Stimulated activated CD8-positive, alpha-beta memory T cell treated with anti-CD3 and anti-CD28 coated beads, Interleukin-12 subunit alpha, Interleukin-12 subunit beta, amount 100 ng/mL, for 4 hours (primary cell): Measurements from ENCODE around the gene KRTAP4-1.
"Not testable (repeated sequence)": the region's sequence is repeated elsewhere in the genome, so short reads cannot be mapped to it uniquely, and the experiment has no call there.

Experiments used
- DNase-seq: peaks from one replicate; pipeline ENCODE4 v3.0.0-alpha.2; 2020; ENCODE audit warnings: low read depth

The KRTAP4-1 gene

DNA sequence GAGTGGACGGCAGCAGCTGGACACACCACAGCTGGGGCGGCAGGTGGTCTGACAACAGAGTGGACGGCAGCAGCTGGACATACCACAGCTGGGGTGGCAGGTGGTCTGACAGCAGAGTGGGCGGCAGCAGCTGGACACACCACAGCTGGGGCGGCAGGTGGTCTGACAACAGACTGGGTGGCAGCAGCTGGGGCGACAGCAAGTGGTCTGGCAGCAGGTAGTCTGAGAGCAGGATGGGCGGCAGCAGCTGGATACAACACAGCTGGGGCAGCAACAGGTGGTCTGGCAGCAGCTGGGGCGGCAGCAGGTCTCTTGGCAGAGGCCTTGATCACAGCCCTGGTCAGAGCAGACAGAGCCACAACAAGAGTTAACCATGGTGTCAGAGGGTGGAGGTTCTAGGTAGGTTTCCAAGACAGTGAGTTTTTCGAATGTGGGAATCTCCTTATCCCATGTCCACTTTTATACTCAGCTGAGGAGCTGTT is at the start of gene KRTAP4-1:
Gene KRTAP4-1, minus strand, starts transcription at position 432 of the 482 bp plus-strand sequence. Its CDS starts 57 bp downstream, at position 375.
- DNase-seq: no peak

DNA sequence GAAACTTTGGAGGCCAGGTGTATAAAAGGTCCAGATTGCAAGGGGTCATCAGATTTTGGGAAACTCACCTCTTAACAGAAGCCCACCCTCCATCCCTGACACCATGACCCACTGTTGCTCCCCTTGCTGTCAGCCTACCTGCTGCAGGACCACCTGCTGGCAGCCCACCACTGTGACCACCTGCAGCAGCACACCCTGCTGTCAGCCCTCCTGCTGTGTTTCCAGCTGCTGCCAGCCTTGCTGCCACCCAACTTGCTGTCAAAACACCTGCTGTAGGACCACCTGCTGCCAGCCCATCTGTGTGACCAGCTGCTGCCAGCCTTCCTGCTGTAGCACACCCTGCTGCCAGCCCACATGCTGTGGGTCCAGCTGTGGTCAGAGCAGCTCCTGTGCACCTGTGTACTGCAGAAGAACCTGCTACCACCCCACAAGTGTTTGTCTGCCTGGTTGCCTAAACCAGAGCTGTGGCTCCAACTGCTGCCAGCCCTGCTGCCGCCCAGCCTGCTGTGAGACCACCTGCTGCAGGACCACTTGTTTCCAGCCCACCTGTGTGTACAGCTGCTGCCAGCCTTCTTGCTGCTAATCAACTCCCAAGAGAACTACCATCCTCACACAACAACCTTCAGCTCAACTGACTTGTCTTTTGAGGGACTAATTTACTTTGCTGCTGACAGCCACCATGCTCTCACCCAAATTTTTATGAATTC is 47.8 kb upstream of the KRTAP4-1 start, which contains the start of gene KRTAP9-3:
Gene KRTAP9-3, plus strand, starts transcription at position 51 of the 707 bp plus-strand sequence. Its CDS starts 53 bp downstream, at position 104.
- DNase-seq: not testable (repeated sequence)

DNA sequence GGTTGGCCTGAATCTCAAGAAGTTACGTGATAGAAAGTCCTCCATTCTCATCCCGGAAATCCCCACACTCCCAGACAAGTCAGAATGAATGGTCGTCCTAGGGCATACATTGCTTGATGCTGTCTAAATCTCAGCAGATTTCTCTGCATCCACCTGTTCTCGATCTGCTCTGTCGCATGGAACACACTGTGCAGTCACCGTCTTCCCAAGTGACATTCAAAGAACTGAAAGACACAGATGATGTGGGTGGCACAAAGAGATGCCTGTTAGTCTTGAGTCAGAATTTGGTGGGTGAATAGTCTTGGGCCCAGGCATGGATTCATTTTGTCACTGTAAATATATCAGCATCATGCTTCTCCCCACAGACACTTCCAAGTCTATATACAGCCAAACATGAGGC is 47.0 kb upstream of the KRTAP4-1 start:
- DNase-seq: no peak

DNA sequence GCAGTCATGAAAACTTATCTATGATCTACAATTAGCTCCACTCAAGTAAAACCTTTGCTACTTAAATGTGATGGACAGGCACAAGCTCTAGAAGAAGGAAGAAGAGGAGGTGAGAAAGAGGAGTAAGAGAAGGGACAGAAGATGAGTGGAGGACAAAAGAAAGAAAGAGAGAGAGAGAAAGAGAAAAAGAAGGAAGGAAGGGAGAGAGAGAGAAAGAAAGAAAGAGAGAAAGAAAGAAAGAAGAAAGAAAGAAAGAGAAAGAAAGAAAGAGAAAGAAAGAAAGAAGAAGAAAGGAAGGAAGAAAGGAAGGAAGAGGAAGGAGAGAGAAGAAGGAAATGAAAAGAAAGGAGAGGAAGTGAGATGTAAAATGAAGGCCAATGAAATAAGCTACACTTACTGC is 45.4 kb upstream of the KRTAP4-1 start:
- no peak for DNase-seq

DNA sequence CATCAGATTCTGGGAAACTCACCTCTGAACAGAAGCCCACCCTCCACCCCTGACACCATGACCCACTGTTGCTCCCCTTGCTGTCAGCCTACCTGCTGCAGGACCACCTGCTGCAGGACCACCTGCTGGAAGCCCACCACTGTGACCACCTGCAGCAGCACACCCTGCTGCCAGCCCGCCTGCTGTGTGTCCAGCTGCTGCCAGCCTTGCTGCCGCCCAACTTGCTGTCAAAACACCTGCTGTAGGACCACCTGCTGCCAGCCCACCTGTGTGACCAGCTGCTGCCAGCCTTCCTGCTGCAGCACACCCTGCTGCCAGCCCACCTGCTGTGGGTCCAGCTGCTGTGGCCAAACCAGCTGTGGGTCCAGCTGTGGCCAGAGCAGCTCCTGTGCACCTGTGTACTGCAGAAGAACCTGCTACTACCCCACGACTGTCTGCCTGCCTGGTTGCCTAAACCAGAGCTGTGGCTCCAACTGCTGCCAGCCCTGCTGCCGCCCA is 41.9 kb upstream of the KRTAP4-1 start, which contains the start of gene KRTAP9-2:
Gene KRTAP9-2, plus strand, starts transcription at position 51 of the 498 bp plus-strand sequence. Its CDS starts 7 bp downstream, at position 58.
- DNase-seq: not testable (repeated sequence)

DNA sequence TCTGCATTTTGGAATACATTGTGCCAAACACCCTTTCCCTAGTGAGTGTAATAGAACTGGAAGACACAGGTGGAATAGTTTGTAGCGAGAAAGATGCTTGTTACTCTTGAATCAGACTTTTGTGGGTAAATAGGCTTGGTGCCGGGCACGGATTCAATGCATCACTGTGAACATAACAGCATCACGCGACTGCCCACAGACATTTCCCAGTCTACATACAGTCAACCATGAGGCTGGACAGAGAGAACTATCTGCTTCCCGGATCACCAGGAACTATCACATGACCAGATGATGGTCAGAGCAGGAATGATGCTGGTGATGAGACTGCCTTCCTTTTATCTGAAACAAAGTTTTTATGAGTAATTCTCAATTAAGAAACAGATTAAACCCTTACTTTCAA is 41.3 kb upstream of the KRTAP4-1 start:
- DNase-seq: no peak

DNA sequence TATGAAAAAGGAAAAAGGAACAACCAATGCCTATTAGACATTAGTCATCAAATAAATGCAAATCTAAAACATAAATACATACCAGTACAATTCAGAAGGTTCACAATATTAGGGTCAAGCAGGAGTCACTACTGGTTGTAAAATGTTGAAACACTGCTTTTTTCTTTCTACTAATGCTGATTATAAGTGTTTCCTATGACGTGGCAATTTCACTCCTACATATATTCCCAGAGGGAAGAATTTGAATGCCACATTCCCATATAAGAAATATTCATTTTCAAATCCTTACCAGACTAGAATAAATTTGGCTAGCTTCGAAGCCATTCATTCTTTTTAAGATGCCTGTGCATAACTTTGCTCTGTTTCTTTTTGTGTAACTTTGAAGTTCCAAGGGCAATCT is 39.1 kb upstream of the KRTAP4-1 start:
- DNase-seq: no peak

DNA sequence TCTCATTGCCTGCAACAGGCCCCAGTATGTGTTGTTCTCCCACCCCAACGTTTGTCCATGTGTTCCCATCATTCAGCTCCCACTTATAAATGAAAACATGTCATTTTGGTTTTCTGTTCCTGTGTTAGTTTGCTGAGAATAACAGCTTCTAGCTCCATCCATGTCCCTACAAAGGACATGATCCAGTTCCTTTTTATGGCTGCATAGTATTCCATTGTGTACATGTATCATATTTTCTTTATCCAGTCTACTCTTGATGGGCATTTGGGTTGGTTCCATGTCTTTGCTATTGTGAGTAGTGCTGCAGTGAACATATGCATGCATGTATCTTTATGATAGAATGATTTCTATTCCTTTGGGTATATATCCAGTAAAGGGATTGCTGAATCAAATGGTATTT is 31.0 kb upstream of the KRTAP4-1 start:
- DNase-seq: no peak

DNA sequence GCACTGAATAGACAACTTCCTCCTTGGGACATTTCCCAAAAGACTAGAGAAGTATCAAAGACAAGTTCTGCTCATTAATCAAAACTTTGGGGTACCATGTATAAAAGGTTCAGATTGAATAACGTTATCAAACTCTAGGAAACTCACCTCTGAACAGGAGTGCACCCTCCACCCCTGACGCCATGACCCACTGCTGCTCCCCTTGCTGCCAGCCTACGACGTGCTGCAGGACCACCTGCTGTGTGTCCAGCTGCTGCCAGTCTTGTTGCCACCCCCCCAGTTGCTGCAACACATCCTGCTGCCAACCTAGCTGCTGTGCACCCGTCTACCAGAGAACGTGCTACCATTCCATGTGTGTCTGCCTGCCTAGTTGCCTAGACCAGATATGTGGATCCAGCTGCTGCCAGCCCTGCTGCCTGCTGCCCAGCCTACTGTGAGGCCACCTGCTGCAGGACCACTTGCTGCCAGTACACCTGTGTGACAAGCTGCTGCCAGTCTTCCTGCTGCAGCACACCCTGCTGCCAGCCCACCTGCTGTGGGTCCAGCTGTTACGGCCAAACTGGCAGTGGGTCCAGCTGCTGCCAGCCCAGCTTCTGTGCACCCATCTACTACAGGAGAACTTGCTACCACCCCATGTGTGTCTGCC is 27.9 kb upstream of the KRTAP4-1 start:
- no peak for DNase-seq

DNA sequence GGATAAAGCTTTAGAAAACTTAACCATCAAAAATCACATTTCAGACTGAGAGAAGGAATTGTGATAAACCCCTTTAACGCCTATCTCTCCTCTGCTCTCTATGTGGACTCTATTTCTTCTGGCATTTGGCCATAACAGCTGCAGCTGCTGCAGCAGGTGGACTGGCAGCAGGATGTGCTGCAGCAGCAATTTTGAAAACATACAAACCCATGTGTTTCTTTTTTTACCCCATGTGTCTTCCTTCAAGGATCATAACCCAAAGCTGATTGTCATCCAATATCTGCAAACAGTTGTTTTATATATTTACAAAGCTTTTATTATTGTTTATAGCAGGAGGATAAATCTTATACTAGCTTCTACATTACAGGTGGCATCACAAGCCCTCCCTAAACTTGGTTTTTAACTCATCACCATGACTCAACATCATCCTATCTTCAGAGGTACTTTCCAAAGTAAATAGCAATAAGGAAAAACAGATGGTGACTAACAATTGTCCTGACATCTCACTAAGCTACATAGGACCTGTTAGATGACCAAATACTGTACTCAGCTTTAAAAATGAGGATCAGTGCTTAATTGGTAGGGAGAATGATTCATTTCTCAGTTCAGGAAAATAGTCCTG is 27.2 kb upstream of the KRTAP4-1 start:
- no peak for DNase-seq

DNA sequence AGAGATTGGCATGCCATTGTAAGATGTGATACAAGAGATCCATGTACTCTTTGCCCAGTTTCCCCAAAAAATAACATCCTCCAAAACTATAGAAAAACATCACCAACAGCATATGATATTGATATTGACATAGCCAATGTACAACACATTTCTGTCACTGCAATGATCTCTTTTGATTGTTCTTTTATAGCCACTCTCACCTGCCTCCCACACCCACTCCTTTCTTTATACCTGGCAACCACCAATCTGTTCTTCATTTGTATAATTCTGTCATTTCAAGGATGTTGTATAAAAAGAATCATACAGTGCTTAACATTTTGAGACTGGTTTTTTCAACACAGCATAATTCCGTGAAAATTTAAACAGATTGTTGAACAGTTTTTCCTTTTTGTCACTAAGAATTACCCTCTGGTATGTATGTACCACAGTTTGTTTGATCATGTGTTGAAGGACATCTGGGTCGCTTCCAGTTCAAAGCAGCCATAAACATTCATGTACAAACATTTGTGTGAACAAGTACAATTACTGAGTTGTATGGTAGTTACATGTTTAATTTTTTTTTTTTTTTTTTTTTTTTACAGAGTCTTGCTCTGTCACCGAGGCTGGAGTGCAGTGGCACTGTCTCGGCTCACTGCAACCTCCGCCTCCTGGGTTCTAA is 14.8 kb upstream of the KRTAP4-1 start:
- DNase-seq: no peak

DNA sequence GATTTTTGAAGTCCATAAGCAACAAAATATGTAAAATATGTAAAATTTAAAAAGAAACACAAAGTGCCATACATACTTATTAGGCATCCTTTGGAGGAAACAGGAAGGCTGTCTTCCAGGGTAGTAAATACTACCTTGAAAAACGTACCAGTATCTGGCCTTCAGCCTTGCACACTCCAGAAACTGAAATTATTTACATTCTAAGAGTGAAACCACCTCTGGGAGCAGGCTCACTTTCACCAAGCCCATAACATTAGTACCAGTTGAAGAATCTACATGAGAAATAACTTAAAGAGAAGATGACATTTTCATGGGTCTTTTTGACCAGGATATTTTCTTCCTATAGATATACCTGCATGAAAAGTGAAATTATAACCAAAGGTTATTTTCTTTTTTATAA is 11.4 kb upstream of the KRTAP4-1 start:
- DNase-seq: no peak

DNA sequence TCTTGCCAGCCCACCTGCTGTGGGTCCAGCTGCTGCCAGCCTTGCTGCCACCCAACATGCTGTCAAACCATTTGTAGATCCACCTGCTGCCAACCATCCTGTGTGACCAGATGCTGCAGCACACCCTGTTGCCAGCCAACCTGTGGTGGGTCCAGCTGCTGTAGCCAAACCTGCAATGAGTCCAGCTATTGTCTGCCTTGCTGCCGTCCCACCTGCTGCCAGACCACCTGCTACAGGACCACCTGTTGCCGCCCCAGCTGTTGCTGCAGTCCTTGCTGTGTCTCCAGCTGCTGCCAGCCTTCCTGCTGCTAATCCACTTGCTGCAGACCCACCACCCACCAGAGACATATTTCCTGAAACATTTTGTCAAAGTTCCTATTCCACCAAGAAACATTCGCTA is 5.6 kb upstream of the KRTAP4-1 start:
- no peak for DNase-seq

DNA sequence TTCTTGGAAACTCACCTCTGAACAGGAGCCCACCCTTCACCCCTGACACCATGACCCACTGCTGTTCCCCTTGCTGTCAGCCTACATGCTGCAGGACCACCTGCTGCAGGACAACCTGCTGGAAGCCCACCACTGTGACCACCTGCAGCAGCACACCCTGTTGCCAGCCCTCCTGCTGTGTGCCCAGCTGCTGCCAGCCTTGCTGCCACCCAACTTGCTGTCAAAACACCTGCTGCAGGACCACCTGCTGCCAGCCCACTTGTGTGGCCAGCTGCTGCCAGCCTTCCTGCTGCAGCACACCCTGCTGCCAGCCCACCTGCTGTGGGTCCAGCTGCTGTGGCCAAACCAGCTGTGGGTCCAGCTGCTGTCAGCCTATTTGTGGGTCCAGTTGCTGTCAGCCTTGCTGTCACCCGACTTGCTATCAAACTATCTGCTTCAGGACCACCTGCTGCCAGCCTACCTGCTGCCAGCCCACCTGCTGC is 5.2 kb upstream of the KRTAP4-1 start, which contains the start of gene KRTAP9-1:
Gene KRTAP9-1, plus strand, starts transcription at position 51 of the 482 bp plus-strand sequence. Its CDS starts 0 bp downstream, at position 51.
- not testable (repeated sequence) for DNase-seq

DNA sequence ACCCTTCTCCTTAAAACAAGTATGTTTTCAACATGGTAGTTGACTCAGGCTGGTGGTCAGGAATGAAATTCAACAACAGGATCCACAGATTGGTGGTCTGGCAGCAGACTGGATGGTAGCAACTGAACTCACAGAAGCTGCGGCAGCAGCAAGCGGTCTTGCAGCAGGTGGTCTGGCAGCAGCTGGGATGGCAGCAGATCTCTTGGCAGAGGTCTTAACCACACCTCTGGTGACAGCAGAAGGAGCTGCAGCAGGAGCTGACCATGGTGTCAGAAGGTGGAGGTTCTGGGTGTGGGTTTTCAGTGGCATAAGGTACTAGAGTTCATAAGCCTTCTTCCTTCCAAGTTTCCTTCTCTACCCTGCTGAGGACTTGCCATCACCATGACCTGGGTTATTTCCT is 2.2 kb upstream of the KRTAP4-1 start:
- no peak for DNase-seq

DNA sequence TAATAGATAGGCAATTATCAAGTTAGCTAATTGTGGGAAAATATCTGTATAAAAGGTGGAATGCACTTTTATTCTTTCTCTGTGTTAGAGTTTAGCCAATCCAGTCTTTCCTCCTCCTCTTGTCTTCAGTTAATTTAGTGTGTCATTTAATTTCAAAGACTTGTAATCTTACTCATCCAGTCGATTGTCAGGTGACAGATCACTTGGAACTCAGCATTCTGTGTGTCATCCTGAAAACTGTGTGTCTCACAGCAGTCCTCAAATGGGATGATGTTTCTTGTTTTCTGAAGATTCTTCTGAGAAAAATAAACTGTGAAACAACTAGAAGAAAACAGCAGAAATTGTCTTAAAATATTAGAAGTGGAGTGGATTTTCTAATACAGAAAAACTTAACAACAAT is 290 bp upstream of the KRTAP4-1 start:
- DNase-seq: no peak

DNA sequence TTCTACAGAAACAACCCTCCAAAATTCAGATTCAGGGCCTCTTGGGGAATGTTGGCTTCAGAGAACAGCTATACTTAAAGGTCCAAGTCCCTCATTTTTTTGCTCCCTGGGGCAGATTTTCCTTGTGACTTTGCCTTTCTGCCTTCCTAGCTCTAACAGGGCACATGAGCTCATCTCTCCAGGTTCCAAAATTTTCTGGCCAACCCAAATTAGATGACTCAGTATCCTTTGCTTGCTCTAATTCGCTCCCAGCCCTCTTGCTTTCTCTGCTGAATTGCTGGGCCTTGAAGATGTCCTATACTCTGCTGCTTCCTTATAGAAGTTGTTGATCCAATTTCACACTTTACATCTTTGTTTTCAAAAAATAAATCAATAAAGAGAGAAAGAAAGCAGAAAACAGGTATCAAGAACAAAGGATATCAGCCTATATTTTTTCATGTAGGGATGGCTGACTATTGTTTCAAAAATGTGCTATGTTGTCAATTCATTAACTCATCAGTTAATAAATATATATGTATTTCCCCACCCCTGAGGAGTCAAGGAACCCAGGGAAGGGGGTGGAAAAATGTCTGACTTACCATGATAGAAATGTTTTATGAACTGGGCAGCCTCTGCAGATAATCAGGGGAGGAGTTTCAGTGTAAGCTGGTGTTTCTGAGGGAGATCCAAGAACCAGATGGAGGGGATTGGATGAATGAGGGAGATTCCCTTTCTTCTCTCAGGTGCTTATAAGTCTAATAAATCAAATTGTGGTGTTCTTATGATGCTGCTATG is 5.7 kb downstream of the KRTAP4-1 start:
- DNase-seq: no peak

DNA sequence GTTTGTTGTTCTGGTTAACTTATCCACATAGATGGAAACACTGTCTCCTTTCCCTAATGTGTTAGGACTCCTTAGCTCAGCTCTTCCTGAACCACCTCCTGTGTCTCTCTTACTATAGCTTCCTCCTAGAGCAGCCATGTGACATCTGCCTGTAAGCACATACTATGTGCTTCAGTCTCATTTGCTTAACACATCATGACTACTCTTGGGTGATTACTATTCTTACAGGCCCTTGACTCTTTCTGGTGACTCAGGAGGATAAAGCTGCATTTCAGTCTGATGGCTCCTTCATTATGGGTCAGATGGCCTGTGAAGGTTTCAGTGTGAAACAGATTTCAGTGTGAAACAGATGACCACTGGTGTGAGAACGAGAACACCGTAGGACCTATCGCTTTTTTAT is 6.4 kb downstream of the KRTAP4-1 start:
- no peak for DNase-seq

DNA sequence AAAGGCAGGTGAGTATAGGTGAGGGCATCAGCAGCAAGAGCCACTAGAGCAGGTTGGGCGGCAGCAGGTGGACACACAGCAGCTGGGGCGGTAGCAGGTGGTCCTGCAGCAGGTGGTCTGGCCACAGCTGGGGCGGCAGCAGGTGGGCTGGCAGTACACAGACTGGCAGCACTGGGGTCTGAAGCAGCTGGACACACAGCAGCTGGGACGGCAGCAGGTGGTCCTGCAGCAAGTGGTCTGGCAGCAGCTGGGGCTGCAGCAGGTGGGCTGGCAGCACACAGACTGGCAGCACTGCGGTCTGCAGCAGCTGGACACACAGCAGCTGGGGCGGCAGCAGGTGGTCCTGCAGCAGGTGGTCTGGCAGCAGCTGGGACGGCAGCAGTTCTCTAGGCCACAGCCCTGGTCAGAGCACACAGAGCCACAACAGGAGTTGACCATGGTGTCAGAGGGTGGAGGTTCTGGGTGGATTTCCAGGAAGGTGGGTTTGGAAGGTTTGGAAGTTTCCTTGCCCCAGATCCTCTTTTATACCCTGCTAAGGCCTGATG is 6.9 kb downstream of the KRTAP4-1 start, which contains the start of gene KRTAP4-2:
Gene KRTAP4-2, minus strand, starts transcription at position 495 of the 545 bp plus-strand sequence. Its CDS starts 57 bp downstream, at position 438.
- no peak for DNase-seq

DNA sequence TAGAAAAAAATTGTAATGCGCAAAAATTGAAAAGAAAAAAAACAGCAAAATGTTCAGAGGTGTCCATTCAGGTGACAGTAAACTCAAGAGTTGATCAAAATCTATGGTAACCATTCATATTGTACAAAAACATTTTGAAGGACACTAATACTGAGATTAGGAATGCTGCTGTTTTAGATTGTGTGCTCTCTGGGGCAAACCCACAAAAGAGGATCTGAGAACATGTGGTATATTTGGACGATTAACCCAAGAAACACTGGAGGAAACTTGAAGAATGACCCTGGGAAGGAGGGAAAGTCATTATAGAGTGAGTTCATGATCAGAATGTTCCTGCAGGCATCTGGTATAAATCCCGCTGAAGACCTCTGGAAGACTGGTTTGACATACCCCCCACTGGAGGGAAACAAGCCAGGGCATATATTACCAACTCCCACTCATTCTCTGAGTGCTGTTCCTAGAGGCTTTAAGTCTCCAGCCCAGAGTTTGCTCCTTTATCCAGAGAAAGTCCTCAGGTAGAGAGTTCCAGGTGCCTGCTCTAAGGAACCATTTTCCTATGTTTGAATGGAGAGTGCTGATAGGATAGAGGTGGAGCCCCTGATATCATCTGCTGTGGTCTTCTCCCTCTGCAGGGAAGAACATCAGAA is 7.8 kb downstream of the KRTAP4-1 start:
- no peak for DNase-seq
